Smooth muscle cell of the umbilical artery (primary cell): ENCODE results near the gene PDGFRA. TPM values are rescaled to one million over a fixed set of nuclear protein-coding genes. Genes with fewer than 3 reads are reported as not detected.

Source experiments
- total RNA-seq: library from RNA; depleted of rRNA; stranded (reverse); fragments of >200 nt; gene quantifications from 2 replicates; pipeline ENCODE4 v1.2.3, GENCODE V29; 2014

Gene PDGFRA
- 82.1 and 263 TPM in 2 replicates for total RNA-seq

DNA sequence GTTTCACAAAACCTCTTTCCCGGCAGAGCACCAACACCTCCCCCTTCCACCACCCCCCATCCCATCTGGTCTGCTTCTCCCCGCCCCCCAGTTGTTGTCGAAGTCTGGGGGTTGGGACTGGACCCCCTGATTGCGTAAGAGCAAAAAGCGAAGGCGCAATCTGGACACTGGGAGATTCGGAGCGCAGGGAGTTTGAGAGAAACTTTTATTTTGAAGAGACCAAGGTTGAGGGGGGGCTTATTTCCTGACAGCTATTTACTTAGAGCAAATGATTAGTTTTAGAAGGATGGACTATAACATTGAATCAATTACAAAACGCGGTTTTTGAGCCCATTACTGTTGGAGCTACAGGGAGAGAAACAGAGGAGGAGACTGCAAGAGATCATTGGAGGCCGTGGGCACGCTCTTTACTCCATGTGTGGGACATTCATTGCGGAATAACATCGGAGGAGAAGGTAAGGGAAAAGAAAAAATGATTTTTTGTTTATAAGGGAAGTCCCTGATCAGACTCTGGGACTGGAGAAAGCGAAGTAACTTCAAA is at the start of gene PDGFRA:
PDGFRA (plus strand) TSS at position 333 of the 541 bp plus-strand sequence. CDS start 29,476 bp downstream, outside the sequence.

Other genes starting within 250 kb of the PDGFRA start
- 52.3 and 57.3 TPM in 2 replicates for gene CHIC2, start 164.7 kb upstream of the PDGFRA start, total RNA-seq
- gene GSX2, start 129.1 kb upstream of the PDGFRA start, total RNA-seq = not detected in 2 replicates